ENCODE measurements around the gene MKRN1.
"Not testable (repeated sequence)": the region's sequence is repeated elsewhere in the genome, so short reads cannot be mapped to it uniquely, and the experiment has no call there.

- TF ChIP-seq CTCF, POLR2A (IDR thresholded peaks at IDR 0.05): not testable (repeated sequence)
Observed at GRCh38 chr7:140453785-140454656, 25.3 kb downstream of the MKRN1 start.

All from Peyer's patch (tissue), 4 donors.